Endodermal cell (in vitro differentiated cells): ENCODE measurements around the gene CLMP. TPM values are rescaled to one million over a fixed set of nuclear protein-coding genes. Genes with fewer than 3 reads are reported as not detected.
"Not testable (repeated sequence)": the region's sequence is repeated elsewhere in the genome, so short reads cannot be mapped to it uniquely, and the experiment has no call there.

ENCODE experiments used
- DNase-seq: peaks from one replicate; pipeline ENCODE4 v3.0.0-alpha.2; 2017
- H3K27ac ChIP-seq: 2 replicates; pipeline ENCODE4 v1.5.1; 2013; ENCODE audit warnings: mild to moderate bottlenecking, low read depth, low read length, moderate library complexity
- H3K27me3 ChIP-seq: 2 replicates; pipeline ENCODE4 v1.6.1; 2013; ENCODE audit warnings: mild to moderate bottlenecking, low read length, moderate library complexity; ENCODE audit not compliant: insufficient read depth, control insufficient read depth, poor library complexity, severe bottlenecking
- H3K36me3 ChIP-seq: 2 replicates; pipeline ENCODE4 v1.7.0; 2013; ENCODE audit warnings: mild to moderate bottlenecking, low read length, moderate library complexity; ENCODE audit not compliant: control insufficient read depth, insufficient read depth
- H3K4me1 ChIP-seq: one replicate; pipeline ENCODE4 v1.7.0; 2013; ENCODE audit warnings: low read length; ENCODE audit not compliant: control insufficient read depth, insufficient read depth
- H3K4me3 ChIP-seq: 2 replicates; pipeline ENCODE4 v1.5.1; 2013; ENCODE audit warnings: mild to moderate bottlenecking, low read length, moderate library complexity
- H3K9ac ChIP-seq: 2 replicates; pipeline ENCODE4 v1.6.1; 2013; ENCODE audit warnings: mild to moderate bottlenecking, low read length, moderate library complexity; ENCODE audit not compliant: poor library complexity, severe bottlenecking; ENCODE audit errors: extremely low read depth
- H3K9me3 ChIP-seq: 2 replicates; pipeline ENCODE4 v1.6.1; 2013; ENCODE audit warnings: mild to moderate bottlenecking, low read length, moderate library complexity; ENCODE audit not compliant: control insufficient read depth
- H3K27ac Mint-ChIP-seq: 2 replicates; pipeline ENCODE4 v1.8.0; 2020; ENCODE audit warnings: mixed read lengths
- H3K27me3 Mint-ChIP-seq: 2 replicates; pipeline ENCODE4 v1.8.0; 2021; ENCODE audit warnings: mild to moderate bottlenecking, mixed read lengths; ENCODE audit not compliant: insufficient read depth
- H3K36me3 Mint-ChIP-seq: 2 replicates; pipeline ENCODE4 v1.8.0; 2020; ENCODE audit warnings: low read depth, mixed read lengths
- H3K4me1 Mint-ChIP-seq: 2 replicates; pipeline ENCODE4 v1.8.0; 2020; ENCODE audit warnings: mixed read lengths
- H3K4me3 Mint-ChIP-seq: 2 replicates; pipeline ENCODE4 v1.8.0; 2020; ENCODE audit warnings: mild to moderate bottlenecking, moderate library complexity, mixed read lengths
- H3K9me3 Mint-ChIP-seq: 2 replicates; pipeline ENCODE4 v1.8.0; 2020; ENCODE audit warnings: mild to moderate bottlenecking, mixed read lengths
- CTCF ChIP-seq: fragments of 200-600 bp; sonication (generic); conservative IDR thresholded peaks from 2 replicates; pipeline ENCODE4 v1.5.0; 2021; ENCODE audit warnings: antibody characterized with exemption, mild to moderate bottlenecking
- WGBS, 2 experiments: methylation state at CpG; one replicate each; pipeline versions ENCODE4 v1.1.5 to v1.1.7; 2013; ENCODE audit warnings: missing lambda C conversion rate in 2 of 2, mixed read lengths in 1 of 2; ENCODE audit not compliant: insufficient coverage in 1 of 2, insufficient read length in 1 of 2; 5-methylcytosine and 5-hydroxymethylcytosine counted together
- total RNA-seq, 2 donors: library from RNA; stranded (reverse); fragmentation: NEBNext Ultra II Directional in 1 of 2; extraction: Animal tissue kit (Norgen Biotek cat#: 25700) in 1 of 2; gene quantifications; 2 replicates in 1 of 2; 3 replicates in 1 of 2; pipeline ENCODE4 v1.2.1, GENCODE V29; 2021

Gene CLMP
- total RNA-seq, 2 donors from 2014 or later, result 86.5 to 94.4 TPM

- no peaks in the 10 kb centered on the region for H3K9me3 ChIP-seq
- peaks cover 65% of the 10 kb centered on the region for H3K36me3 ChIP-seq
- no peak overlapping the region for H3K27ac ChIP-seq
- H3K9ac ChIP-seq, result no peak overlapping the region
- 83 to 93% methylated on average over 6 of the region's 6 CpGs for WGBS, 2 experiments
- DNase-seq, result no peak
- no peaks in the 10 kb centered on the region for H3K4me1 Mint-ChIP-seq
- peaks cover 60% of the 10 kb centered on the region for H3K36me3 Mint-ChIP-seq
- no peaks in the 10 kb centered on the region for H3K4me1 ChIP-seq
- TF ChIP-seq CTCF, result no peak
- no peaks in the 10 kb centered on the region for H3K27me3 Mint-ChIP-seq
- no peaks in the 10 kb centered on the region for H3K27me3 ChIP-seq
- no peak overlapping the region for H3K4me3 Mint-ChIP-seq
- H3K27ac Mint-ChIP-seq, result peak overlapping the region; percentile 7
- no peak overlapping the region for H3K4me3 ChIP-seq
- H3K9me3 Mint-ChIP-seq, result no peaks in the 10 kb centered on the region
These were observed 103.5 kb downstream of the CLMP start for GRCh38 chr11:123091506-123091905.

- not testable (repeated sequence) for H3K9ac ChIP-seq, H3K27me3 Mint-ChIP-seq, H3K27me3 ChIP-seq, H3K9me3 Mint-ChIP-seq, H3K4me3 Mint-ChIP-seq, H3K9me3 ChIP-seq, H3K4me1 ChIP-seq, H3K27ac Mint-ChIP-seq, H3K4me3 ChIP-seq, H3K27ac ChIP-seq, DNase-seq, H3K4me1 Mint-ChIP-seq
- H3K36me3 ChIP-seq, result peaks cover 64% of the 10 kb centered on the region
- peaks cover 59% of the 10 kb centered on the region for H3K36me3 Mint-ChIP-seq
- WGBS, 2 experiments, result 89 to 96% methylated on average over 7 to 8 of the region's 8 CpGs
These were observed 104.9 kb downstream of the CLMP start for GRCh38 chr11:123090168-123090567.

GRCh38 chr11:123088896-123089295 is 106.2 kb downstream of the CLMP start:
- H3K9me3 Mint-ChIP-seq, H3K4me3 Mint-ChIP-seq, H3K27me3 Mint-ChIP-seq, H3K9me3 ChIP-seq, DNase-seq, H3K27me3 ChIP-seq, H3K27ac Mint-ChIP-seq, H3K4me1 Mint-ChIP-seq, H3K4me1 ChIP-seq, H3K27ac ChIP-seq, H3K4me3 ChIP-seq, H3K9ac ChIP-seq: not testable (repeated sequence)
- peaks cover 60% of the 10 kb centered on the region for H3K36me3 Mint-ChIP-seq
- peaks cover 65% of the 10 kb centered on the region for H3K36me3 ChIP-seq
- 93 to 96% methylated on average over 7 to 10 of the region's 10 CpGs for WGBS, 2 experiments

- H3K4me3 Mint-ChIP-seq, H3K27me3 ChIP-seq, DNase-seq, H3K4me3 ChIP-seq, H3K27ac Mint-ChIP-seq, H3K4me1 Mint-ChIP-seq, H3K9ac ChIP-seq, H3K9me3 Mint-ChIP-seq, H3K27ac ChIP-seq, H3K4me1 ChIP-seq, H3K27me3 Mint-ChIP-seq: not testable (repeated sequence)
- H3K9me3 ChIP-seq, result peaks cover 14% of the 10 kb centered on the region
- H3K36me3 ChIP-seq, result peaks cover 67% of the 10 kb centered on the region
- H3K36me3 Mint-ChIP-seq, result peaks cover 61% of the 10 kb centered on the region
- WGBS, 2 experiments, result 86 to 100% methylated on average over 2 to 4 of the region's 5 CpGs
These were observed 107.4 kb downstream of the CLMP start for GRCh38 chr11:123087657-123088056.
